Ecto neural progenitor cell (in vitro differentiated cells): ENCODE measurements around the gene CRYBG3.
"Not testable (repeated sequence)": the region's sequence is repeated elsewhere in the genome, so short reads cannot be mapped to it uniquely, and the experiment has no call there.

Source experiments
- DNase-seq: peaks from one replicate; pipeline ENCODE4 v3.0.0-alpha.2; 2018; ENCODE audit warnings: low spot score

The CRYBG3 gene

DNA sequence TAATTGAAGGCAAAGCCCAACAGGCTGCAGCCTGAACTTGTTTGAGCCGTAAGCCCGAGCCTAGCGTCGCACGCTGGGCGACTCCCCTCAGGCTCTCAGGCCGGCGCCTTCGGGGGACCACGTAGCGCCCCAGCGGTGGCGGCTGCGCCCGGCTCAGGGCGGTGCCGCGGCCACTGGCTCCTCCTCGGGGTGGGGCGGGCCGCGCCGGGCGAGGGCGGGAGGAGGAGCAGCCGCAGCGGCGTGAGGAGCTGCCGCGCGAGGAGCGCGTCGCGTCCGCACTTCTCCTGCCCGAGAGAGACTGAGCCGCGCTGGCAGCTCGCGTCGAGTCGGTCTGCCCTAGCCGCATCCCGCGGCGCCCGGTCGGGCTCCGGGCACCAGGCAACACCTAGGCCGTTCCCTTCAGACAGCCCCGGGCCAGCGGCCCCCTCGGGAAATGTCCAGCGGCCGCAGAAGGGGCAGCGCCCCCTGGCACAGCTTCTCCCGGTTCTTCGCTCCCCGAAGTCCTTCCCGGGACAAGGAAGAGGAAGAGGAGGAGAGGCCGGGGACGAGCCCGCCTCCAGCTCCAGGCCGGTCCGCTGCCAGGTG lies at the start of gene CRYBG3:
Gene CRYBG3, plus strand, starts transcription at position 238 of the 585 bp plus-strand sequence. Its CDS starts 196 bp downstream, at position 434.
- DNase-seq = peak; percentile 87

DNA sequence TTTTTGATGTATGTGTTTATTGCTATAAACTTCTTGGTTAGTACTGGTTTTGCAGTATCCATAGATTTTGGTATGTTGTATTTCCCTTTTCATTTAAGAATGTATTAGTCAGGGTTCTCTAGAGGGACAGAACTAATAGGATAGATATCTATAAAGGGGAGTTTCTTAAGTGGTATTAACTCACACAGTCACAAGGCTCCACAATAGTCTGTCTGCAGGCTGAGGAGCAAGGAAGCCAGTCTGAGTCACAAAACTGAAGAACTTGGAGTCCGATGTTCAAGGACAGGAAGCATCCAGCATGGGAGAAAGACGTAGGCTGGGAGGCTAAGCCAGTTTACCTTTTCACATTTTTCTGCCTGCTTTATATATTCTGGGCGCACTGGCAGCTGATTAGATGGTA lies 48.9 kb upstream of the CRYBG3 start:
- DNase-seq = no peak

GRCh38 chr3:97778152-97778551 lies 43.7 kb upstream of the CRYBG3 start:
- no peak for DNase-seq

- DNase-seq = no peak
Measured at GRCh38 chr3:97793420-97794019, 28.3 kb upstream of the CRYBG3 start.

DNA sequence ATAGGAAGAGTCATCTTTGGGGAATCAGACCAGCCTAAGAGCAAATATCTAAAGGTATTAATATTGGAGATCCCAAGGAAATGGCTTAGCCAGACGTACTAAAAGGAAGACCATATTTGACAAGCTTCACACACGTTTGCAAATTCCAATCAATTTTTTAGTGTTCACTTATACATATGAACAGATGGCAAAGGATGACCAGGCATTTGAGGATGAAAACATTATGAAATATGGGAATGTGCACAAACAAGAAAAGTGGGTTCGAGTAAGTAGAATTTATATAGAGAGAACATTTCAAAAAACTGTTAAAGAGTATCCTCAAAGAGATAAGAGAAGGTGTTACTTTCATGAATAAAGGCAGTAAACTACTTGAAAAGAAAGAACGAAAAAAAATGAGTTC lies 25.9 kb upstream of the CRYBG3 start:
- DNase-seq = no peak

DNA sequence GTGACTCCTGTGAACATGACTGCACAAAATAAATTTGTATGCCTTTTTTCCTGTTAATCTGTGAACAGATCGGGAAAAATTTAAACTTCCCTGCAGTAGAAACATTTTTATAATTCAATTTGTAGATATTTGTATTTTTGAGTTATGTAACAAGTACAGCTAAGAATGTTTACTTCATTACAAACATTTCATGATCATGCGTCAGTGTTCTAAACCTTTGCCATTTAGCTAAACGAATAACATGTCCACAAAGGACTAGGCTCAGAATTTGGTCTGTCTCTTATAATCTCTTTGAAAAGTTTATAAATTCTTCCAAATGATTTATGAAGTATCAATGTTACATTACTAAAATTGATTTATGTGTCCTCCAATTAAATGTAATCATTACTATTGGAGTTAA lies 17.3 kb upstream of the CRYBG3 start:
- no peak for DNase-seq

DNA sequence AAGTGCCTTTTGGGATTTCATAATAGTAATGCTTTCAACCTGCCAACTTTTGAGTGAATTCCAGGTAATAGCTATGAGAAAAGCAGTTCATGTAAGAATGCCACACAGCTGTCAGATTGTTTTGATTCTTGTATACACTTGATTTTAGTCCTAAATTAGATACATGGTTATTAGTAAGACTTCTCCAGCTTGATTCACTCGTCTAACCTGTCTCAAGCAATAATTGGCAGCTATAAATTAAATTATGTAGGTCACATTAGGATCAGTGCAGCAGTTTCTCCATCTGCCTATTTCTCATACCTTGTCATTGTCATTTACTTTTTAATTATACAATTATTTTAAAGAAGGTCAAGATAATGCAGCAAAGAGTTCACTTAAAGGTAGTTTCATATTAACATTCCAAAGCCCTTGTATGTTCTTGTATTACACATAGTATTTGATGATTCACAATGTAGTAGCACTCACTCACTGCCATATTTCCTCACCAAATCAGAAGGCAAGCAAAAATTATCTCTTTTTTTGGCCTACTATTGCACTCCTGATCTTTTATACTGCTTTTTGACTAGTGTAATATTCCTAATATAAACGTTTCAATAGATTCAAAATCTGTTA lies 10.9 kb upstream of the CRYBG3 start:
- DNase-seq = no peak

DNA sequence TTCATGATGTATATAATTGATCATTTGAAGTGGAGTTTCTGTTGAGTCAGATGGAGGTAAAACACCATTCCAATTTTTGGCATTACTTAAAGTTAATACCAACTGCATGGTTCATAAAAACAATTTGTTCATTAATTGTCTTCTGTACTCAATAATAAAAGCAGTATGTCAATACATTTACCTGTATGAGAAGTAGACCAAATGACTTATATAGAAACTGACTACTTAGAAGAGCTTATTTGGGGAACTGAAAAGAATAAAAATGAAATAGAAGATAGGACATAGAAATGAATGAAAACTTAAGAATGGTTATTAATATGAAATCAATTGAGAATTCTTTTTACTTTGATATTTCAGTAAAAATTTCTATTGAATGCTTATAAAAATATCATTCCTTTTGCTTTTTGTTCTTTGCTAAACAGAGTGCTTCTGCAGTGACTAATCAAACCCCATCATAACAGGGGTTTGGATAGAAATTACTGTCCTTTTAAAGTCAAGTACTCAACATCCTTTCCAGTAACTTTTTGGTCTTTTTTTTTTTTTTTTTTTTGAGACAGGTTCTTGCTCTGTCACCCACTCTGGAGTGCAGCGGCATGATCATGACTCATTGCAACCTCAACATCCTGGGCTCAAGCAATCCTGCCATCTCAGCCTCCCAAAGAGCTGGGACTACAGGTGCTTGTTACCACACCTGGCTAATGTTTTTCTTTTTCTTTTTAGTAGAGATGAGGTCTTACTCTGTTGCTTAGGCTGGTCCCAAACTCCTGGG lies 6.5 kb upstream of the CRYBG3 start:
- DNase-seq = no peak

DNA sequence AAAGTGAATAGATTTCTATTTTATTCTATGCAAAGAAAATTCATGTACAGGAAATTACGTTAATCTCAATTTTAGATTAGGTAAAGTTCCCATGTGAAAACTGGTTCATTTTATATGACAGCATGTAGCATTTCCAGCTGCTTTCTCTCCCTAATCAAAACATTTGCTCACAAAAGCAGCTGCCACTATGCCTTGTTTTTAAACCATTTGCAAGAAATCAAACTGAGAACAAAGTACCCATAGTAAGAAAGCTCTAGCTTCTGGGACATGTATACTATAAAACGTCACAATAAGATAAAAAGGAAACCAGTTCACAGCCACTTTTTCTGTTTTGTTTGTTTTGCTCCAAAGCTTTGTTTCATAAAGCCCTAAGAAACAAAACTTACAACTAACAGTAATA lies 5.0 kb upstream of the CRYBG3 start:
- no peak for DNase-seq

GRCh38 chr3:97817965-97818364 lies 3.8 kb upstream of the CRYBG3 start:
- DNase-seq = no peak

GRCh38 chr3:97820780-97821179 lies 1.0 kb upstream of the CRYBG3 start:
- no peak for DNase-seq

GRCh38 chr3:97821287-97821773 lies 481 bp upstream of the CRYBG3 start:
- no peak for DNase-seq

GRCh38 chr3:97822359-97822775 lies 556 bp downstream of the CRYBG3 start:
- peak; percentile 65 for DNase-seq

DNA sequence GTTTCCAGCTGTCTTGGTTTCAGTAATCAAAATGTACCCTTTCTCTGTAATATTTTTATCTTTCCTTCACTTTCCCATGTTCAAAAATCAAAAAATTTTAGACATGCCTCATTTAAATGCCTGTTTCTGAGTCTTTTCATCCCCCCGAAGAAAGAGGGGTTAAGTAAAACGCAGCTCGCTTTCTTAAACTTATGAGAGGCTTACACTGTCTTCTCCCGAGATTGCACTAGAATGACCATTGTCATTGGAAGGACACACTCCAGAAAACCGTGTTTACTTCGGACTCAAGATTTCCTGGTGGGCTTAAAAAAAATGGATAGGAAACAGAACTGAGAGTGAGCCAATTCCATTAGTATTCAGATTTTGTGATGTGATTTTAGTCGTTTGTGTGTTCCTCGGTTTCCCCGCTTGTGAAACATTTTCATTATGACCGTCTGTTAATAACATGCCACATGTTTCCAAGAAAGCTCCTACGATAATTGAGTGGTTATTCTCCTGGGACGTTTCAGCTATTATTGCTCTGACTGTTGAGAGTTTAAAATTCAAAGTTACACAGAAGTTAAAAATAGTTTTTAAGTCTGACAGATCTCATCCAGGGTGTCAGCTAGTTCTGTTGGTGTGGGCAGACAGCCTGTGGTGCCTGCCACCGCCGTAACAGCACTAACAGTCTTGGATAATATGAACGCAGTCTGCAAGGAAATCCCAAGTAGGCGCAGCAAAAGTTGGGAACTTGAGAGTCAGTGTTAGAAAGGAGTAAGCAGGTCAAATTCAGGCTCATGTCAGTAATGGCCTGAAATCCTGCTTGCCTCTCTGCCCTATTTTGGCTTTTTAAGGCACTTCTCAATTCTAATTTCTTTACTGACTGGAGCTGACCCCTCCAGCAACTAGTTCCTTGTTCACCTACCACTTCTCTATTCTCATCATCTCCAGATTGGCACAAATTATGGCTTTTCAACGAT lies 1.5 kb downstream of the CRYBG3 start:
- DNase-seq = no peak

DNA sequence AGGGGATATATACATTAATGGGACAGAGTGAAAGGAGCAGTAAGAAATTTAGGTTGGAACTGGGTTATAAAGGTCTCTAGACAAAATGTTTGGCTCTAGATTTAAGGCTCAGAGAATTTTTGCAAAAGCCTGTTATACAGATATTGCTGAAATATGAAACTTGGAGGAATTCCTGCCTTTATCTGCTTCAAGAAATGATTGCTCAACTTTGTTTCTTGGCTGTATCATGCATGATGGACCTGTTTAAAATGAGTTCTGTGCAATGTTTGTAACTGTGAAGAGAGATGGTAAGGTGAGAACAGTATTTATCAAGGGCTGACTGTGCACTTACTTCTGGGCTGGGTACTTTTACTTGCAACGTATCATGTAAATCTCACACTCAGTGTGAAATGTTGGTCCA lies 3.3 kb downstream of the CRYBG3 start:
- no peak for DNase-seq

- no peak for DNase-seq
Measured at GRCh38 chr3:97827741-97828471, 6.1 kb downstream of the CRYBG3 start.

DNA sequence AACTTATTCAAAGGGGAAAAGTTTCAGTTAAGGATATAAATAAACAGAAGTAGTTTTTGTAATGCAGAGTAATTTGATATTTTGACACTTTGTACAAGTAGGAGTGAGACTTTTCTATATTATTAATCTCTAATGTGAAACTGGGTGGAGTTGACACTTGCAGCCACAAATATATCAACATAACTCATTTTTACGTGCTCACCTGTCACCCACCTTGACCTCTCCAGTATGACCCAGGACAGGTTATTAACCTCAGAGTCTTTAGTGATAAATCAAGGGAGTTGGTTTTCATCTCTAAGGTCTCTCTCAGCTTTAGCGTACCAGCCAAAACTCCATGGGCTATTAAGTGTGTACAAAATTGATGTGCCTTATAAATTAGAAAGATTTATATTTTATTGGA lies 7.4 kb downstream of the CRYBG3 start:
- no peak for DNase-seq

DNA sequence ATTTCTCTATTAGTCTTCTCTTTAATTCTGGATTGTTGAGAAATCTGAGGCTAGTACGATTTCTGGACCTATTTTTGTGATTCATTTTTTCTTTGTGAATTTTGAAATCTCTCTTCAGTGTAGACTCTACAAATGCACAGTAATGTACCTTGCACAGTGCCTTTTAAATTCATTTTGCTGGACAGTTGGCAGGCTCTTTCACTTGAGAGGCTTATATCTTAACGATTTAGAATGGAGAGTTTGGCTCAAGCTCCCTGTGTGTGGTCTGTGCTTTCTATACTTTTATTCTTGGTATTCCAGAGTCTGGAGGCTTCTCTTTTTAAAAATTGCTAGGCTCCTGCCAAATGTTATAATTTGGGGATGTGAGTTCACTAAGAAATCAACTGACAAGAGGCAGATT lies 8.8 kb downstream of the CRYBG3 start:
- DNase-seq = no peak

GRCh38 chr3:97831140-97831539 lies 9.3 kb downstream of the CRYBG3 start:
- DNase-seq = no peak

DNA sequence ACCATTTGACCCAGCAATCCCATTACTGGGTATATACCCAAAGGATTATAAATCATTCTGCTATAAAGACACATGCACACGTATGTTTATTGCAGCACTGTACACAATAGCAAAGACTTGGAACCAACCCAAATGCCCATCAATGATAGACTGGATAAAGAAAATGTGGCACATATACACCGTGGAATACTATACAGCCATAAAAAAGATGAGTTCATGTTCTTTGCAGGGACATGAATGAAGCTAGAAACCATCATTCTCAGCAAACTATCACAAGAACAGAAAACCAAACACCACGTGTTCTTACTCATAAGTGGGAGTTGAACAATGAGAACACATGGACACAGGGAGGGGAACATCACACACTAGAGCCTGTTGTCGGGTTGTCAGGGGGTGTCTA lies 11.4 kb downstream of the CRYBG3 start:
- DNase-seq = not testable (repeated sequence)

GRCh38 chr3:97835761-97836160 lies 13.9 kb downstream of the CRYBG3 start:
- DNase-seq = no peak
